Activated CD8-positive, alpha-beta memory T cell treated with anti-CD3 and anti-CD28 coated beads for 24 hours (primary cell): ENCODE data around the gene QSOX2.

Experiments used
- DNase-seq: peaks from one replicate; pipeline ENCODE4 v3.0.0-alpha.2; 2020

The QSOX2 gene, protein sequence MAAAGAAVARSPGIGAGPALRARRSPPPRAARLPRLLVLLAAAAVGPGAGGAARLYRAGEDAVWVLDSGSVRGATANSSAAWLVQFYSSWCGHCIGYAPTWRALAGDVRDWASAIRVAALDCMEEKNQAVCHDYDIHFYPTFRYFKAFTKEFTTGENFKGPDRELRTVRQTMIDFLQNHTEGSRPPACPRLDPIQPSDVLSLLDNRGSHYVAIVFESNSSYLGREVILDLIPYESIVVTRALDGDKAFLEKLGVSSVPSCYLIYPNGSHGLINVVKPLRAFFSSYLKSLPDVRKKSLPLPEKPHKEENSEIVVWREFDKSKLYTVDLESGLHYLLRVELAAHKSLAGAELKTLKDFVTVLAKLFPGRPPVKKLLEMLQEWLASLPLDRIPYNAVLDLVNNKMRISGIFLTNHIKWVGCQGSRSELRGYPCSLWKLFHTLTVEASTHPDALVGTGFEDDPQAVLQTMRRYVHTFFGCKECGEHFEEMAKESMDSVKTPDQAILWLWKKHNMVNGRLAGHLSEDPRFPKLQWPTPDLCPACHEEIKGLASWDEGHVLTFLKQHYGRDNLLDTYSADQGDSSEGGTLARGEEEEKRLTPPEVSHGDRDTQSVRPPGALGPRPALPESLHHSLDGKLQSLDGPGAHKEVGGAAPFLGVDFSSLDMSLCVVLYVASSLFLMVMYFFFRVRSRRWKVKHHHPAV

DNA sequence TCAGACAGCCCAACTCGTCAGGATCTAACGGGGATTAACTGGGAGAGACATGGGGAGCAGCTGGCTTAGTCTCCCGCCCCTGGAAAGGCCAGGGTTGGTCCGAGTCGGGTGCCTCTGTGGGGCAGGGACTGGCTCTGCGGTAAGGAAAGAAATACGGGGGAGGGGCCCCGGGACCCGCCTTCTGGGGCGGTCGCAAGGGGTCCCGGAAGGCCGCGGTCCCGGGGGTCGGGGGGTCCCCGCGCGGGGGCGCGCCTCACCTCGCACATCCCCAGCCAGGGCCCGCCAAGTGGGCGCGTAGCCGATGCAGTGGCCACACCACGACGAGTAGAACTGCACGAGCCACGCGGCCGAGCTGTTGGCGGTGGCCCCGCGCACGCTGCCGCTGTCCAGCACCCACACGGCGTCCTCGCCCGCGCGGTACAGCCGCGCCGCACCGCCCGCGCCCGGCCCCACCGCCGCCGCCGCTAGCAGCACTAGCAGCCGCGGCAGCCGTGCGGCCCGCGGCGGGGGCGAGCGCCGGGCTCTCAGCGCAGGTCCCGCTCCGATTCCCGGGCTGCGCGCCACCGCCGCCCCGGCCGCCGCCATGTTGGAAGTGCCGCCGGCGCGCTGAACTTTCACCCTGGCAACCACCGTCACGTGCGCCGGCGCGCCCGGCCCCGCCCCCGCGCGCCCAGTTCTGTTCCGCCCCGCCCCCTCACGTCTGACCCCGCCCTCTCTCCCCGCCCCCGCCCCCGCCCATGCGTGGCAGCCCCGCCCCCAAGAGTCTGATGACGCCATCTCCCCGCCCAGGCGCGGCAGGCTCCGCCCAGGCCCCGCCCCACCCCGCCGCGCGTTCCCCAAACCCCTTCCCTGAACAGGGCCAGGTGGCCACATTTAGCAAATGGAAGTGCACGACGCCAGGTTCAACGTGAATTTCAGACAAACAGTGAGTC, at the start of gene QSOX2:
TSS of gene QSOX2 (minus strand) at position 594 of the 932 bp plus-strand sequence. CDS start at position 585, 9 bp downstream.
- peak; percentile 92 for DNase-seq

DNA sequence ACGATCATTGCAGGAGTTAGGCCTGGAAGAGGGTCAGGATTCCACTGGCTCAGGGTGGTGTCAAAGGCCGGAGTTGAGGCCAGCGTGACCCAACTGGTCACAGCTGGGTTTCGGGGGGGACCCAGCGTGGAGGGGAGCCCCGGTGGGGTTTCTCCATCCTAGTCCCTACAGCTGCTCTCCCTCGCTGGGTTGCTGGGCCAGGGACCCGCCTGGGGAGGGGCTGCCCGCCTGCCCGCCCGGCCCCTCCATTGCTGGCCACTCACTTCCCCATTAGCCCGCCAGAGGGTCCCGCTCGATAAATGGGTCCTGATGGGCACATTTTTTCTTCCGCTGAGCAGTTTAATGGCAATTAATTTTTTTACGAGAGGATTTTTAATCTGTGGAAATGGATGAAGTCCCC, 49.4 kb upstream of the QSOX2 start:
- DNase-seq = no peak

DNA sequence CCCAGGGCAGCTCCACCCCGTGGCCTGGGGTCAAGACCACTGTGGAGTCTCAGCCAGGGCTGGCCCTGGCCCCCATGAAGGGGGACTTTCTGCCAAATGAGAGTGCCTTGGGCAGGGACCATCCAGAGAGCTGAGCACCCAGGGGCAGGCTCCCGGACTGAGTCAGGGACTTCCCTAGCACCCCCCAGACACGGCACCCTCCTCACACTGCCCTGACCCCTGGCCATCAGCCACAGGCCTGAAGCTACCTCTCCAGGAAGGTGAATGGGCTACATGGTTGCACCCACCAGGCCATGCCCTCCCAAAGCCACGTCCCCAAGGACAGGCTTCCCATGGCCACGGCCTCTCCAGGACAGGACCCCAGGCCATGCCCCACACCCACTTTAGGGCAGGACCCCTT, 48.8 kb upstream of the QSOX2 start:
- DNase-seq = no peak

DNA sequence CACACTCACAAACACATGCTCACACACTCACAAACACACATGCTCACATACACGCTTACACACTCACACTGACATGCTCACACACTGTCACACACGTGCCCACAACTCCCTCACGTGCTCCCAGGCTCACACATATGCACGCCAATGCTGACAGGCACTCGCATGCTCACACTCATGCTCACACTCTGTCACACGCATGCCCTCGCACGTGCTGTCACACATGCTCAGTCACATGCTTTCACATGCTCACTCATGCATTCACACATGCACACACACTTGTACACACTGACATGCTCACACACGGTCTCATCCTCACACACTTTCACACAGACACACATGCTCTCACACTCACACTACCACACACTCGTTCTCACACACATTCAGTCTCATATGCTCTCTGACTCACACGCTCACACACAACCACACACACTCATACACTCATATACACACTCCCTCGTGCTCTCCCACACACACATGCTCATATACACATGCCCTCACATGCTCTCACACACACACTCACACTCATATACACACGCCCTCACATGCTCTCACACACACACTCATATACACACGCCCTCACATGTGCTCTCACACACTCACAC, 48.0 kb upstream of the QSOX2 start:
- no peak for DNase-seq

DNA sequence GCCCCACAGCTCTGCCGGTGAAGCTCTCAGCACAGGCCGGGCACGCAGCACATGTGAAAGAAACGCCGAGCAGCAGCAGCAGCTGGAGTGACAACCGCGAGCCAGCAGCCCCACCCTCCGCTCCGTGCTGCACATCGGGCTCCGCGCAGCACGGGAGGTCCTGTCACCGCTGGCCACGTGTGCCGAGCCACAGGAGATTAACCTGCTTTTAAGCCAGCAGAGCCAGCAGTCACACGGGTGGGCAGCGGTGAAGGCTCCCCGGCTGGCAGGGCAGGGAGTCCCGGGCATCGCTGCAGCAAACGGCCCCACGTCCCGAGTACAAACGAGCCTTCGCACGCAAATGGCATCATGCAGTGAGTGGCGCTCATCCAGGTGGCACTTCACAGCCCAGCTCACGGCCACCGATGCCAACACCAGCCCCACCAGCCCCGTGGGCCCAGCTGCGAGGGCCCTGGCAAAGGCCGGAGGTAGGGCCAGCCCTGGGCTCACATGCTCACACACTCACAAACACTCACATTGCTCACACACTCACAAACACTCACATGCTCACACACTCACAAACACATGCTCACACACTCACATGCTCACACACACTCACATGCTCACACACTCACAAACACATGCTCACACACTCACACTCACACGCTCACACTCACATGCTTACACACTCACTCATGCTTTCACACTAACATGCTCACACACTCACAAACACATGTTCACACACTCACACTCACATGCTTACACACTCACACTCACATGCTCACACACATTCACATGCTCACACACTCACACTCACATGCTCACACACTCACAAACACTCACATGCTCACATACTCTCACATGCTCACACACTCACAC, 47.2 kb upstream of the QSOX2 start:
- DNase-seq = no peak

DNA sequence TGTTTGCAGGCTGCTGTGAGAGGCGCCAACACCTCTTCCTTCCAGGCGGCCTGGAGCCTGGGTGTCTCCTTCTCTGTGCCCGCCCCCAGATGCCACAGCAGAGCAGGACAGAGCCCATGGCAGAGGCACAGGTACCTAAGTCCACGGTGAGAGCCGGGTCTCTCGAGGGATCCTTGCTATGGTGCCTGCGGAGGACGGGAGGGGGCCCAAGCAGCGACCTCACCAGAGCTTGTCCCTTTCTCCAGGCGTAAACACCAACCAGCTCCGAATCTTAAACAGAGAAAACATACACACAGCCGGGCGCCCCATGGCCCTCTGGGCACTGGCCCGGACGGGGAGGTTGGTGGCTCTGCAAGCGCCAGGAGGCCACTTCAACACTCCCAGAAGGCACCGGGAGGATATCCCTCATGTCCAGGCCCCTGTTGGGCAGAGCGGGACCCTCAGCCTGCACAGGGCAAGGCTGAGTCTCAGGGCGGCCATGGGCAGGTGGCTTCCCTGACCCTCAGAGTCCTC, 46.5 kb upstream of the QSOX2 start:
- no peak for DNase-seq

DNA sequence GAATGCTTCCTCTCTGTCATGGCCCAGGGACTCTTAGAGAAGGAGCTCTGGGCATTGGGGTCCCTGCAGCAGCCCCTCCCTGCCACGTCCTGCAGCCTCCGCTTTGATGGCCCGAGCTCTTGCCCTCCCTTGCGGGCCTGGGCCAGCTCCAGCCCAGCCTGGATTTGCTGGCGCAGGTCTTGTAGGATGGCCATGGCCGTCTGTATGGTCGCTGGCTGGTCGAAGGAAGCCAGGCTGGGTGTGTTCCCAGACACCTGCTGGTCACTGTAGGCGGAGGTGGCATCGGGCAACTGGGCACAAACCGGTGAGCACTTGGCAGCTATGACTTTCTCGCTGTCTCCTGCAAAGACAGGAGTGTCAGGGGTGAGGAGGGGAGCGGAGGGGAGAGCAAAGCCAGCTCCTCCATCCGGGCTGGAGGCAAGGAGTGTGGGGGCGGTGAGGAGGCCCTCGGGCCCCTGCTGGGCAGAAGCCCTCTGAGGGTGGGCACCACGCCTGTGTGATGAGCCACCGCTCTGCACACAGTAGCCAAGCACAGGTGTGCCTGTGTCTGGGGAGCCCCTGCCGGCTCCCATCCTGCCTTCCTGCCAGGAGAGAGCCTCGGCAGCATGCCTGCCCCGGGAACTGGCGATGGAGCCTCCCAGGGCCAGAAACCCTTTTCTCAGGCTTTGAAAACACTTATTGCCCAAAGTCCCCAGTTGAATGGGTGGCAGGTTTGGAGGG, 45.9 kb upstream of the QSOX2 start:
- no peak for DNase-seq

DNA sequence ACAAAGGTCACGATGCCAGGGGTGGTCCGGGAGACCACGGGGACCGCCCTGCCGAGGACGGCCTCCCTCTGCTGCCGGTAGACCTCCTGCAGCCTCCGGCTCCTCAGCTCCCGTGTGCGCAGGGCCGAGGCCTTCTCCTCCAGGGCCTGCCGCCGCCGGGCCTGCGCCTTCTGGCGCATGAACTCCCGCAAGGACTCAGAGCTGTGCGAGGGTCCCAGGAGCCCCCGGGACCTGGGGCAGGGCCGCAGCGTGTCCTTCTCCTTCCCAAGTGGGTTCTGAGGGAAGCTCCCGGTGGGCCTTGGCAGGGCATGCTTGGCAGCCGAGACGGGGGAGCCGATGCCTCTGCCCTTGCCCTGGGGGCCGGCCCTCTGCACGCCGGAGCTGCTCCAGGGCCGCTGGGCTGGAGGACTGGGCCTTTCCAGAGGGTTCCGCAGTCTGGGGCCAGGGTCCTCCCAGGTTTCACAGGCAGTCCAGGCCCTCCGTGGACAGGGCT, 44.9 kb upstream of the QSOX2 start:
- DNase-seq = no peak

DNA sequence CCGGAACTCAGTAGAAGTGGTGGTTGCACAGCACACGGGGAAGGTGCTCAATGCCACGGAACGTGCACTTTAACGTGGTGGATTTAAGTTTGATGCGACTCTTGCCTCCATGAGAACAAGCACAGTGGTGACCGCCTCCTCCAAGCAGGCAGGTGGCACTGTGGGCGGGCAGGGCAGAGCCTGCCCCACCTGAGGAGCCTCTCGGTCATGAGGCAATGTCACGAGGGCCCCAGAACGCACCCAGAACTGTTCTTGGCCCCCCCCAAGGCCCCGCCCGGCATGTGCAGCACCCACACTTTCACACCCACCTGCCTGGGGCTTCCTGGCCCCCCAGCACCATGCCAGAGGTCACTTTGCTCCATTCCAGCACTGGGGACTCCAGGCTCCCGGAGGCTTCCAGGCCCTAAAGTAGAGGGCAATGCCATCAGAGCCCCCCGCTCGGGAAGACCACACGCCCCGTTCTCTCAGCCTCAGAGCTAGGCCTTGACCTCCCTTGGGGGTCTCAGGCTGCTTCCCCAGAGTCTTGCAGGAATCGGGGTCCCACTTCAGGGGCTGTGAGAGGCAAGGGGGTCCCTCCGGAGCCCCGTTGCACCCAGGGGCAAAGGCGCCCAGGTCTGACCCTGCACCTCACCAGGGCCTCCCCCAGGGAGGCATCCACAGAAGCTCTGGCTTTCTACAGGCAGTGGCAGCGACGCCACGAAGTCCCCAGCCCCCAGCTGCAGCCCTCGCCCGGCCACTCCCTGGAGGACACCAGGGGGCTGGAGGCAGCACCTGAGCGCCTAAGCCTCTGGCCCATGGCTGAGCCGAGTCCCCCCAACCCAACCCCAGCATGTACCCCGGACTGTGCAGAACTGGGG, 44.3 kb upstream of the QSOX2 start:
- DNase-seq = no peak

DNA sequence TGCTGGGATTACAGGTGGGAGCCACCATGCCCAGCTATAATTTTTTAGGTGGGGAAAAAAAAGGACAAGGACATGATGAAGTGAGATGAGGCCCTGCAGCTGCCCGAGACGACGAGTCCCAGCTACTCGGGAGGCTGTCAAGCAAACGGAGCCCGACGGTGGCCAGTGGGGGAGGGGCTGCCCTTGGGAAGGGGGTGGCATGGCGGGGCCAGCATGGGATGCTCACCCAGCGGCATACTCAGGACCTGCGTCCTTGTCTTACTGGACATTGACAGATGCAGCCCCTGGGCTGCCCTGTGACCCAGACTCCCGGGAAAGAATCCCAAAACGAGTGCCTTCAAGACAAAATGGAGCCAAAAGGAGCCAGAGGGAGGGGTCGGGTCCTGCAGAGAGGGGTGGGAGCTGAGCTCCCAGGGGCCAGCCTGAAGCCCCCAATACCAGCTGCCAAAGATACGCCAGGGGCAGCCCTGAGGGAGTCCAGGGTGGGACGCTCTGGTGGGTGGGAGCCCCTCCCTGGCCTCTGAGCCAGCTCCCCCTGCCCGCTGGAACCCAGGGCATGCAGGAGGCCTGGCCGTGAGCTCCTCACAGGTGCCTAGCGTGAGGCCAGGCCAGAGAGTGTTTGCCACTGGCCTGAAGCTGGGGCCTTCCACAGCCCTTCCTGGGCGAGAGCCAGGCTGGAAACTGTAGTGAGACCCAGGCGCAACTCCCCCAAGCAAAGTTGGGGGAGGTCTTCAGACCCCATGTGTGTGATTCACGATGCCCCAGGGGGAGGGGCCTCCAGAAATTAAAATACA, 42.5 kb upstream of the QSOX2 start:
- no peak for DNase-seq

DNA sequence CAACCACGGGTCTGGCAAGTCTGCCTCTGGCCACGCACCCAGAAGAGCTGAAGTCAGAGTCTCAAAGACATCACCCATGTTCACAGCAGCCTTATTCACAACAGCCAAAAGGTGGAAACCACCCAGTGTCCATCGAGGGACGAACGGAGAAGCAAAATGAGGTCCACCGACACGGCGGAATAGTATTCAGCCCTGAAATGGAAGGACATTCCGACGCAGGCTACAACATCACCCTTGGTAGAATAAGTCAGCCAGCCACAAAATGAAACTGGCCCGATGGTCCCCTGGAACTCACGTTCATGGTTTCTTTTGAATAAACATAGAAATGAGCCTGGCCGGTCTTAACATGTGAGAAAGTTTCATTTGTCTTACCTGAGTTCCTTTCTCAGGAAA, 41.4 kb upstream of the QSOX2 start:
- DNase-seq = no peak

DNA sequence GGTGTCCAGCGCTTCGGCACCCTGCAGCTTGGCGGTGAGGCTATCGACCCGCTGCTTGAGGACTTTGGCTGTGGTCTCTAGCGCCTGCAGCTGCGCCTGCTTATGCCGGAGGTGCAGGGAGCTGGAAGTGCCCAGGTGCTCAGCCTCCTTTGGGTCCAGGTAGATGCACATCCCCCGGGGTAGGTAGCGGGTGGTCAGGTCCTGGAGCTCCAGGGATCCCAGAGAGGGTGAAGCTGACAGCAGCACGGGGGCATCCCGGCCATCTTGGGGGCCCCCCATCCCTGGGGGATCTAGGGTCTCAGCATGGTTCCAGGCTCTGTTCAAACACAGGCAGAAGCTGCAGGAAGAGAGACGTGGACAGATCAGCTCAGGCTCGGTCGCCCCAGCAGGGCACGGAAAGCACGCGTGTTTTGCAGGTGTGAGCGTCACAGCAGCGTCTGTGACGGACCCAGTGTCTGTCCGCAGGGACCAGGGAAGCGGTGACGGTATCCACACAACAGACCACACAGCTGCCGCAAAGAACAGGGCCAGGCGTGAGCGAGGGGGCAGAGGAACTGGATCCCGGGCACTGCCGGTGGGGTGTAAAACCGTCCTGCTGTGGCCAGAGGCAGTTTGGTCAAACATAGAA, 40.9 kb upstream of the QSOX2 start:
- DNase-seq = no peak

DNA sequence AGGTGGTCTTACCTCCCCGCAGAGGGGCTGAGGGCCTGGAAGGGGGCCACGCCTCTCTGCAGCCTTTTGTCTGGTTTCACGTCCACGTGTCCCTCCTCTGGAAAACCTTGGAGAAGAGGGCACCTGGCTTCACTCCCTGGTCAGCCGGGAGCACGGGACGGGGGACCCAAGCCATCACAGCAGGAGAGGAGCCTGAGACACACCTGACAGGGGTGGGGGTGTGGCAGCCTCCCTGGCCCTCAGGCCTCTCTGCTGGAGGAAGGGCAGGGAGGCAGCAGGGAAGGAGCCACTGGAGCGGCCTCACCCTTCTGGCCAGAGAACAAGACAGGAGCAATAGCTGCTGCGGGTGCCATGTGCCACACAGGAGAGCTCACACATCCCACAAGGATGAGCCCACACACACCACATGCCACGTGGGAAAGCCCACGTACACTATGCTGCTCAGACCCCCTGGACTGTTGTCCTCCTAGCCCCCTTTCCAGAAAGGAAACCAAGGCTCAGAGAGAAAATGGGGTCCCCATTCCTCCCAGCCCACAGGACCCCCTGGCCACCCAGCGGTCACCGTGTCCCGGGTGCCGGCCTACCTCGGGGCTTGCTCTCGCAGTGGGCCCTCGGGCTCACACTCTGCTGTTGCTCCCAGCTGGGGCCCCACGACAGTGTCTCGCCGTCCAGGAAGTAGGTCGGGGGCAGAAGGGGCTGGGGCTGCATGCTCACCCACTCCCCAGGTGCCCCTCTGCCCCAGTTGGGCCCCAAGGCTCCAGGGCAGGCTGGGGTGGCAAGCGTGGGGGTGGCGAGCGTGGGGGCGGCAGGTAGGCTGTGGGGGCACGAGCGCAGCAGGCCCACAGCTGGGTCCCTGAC, 40.1 kb upstream of the QSOX2 start:
- DNase-seq = no peak

DNA sequence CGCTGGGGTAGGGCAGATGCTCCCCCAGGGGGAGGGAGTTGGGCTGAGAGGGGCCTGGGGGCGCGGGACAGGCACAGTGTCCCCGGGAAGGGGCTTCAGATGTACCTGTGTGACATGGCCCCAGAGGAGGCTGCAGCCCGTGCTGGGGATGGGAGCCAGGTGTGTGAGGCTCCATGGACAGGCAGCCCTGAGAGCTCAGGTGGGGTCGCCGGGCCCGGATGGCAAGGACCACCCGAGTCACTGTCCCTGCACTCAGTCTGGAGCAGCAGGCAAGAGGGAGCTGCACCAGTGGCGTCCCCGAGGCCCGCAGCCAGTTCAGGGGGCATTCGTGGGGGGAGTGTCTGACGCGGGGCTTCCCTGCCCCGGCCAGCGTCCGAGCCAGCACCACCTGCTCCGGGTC, 39.3 kb upstream of the QSOX2 start:
- no peak for DNase-seq

DNA sequence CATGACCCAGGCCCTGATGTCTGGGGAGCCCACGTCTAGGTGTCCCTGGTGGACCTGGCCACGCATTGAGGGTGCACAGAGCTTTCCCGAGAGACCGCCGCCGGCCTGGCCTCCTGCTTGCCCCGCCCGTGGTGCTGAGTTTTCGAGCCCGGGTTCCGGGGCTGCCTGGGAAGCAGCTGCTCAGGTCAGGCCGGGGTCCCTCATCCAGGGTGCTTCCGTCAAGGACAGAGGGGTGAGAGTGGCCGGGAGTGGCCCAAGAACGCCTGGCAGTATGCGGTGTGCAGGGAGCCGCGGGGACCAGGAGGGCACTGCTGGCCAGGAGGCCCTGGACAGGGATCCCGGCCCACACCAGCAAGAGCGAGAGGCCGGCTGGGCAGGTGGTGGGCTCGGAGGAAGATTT, 38.7 kb upstream of the QSOX2 start:
- DNase-seq = no peak

DNA sequence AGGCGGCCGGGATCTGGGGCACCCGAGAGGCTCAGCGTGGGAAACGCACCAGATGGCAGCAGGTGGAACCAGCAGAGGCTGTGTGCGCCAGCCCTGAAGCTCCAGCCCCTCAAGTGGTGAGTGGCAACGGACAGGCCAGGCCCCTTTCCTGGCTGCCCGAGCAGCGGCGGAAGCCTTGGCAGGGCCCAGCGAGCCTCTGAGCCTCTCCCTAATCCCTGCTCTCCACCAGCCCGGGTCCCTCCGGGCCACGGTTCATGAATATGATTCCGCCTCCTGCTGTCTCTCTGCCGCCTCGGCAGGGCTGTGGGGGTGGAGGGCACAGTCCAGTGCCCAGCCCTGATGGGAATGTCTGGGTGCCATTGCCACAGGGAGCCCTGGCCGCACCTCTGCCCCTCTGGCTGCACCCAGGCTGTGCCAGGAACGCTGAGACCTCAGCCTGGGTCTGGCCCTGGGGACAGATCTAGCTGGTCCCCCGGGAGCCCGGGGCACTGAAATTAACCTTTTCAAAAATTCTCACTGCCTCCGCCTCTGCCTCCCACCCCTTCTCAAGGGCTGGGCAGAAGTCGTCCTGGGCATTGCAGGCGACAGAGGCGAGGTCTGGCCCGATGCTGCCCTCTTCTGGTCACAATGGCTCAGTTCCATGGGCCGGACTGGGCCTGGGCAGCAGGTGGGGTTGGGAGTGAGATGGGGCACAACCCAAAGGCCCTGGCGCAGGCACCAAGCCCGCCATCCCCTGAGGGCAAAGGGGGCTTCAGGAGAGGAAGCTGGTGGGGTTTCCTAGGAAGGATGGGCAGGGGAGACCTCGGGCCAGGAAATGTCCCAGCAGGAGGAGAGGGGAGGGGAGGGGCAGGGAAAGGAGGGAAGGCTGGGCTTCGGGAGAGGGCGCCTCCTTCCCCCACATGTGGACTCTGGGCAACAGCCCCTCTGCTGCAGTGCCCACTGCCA, 38.0 kb upstream of the QSOX2 start:
- DNase-seq = peak; percentile 91
